IMR-90 (cell line): ENCODE measurements around the gene PSMD1. TPM values are rescaled to one million over a fixed set of nuclear protein-coding genes. Genes with fewer than 3 reads are reported as not detected.

ENCODE experiments used
- ATAC-seq: fragments of 200-7000 bp; cut with Tn5 transposase; 2 replicates; pipeline ENCODE4 v1.9.1; 2020; ENCODE audit warnings: low read depth, mild to moderate bottlenecking, moderate library complexity
- BruUV-seq: library from RNA; stranded (reverse); fragments of 400-500 nt; replicated peaks from 2 replicates; lab custom pipeline; 2021; lab: Mats Ljungman, UMichigan
- CTCF ChIA-PET: fragments of 300-600 bp; formaldehyde crosslinking; extraction: SDS; loops from one replicate; lab custom pipeline; 2021; ENCODE audit warnings: antibody characterized with exemption; lab: Yijun Ruan, JAX
- POLR2A ChIA-PET: fragments of 300-600 bp; sonication (Branson Sonifier 250); formaldehyde crosslinking; loops from one replicate; lab custom pipeline; 2022; ENCODE audit warnings: antibody characterized with exemption; ENCODE audit not compliant: unreplicated experiment; lab: Charles Lee
- DNase-seq: peaks from one replicate; pipeline ENCODE4 v3.0.0; 2013
- H2AFZ ChIP-seq: replicated peaks from 2 replicates; pipeline ENCODE3; 2013; ENCODE audit warnings: low read length, mild to moderate bottlenecking; ENCODE audit not compliant: poor library complexity
- H2AK5ac ChIP-seq: 2 replicates; pipeline ENCODE4 v1.6.1; 2013; ENCODE audit warnings: low read depth, low read length, inconsistent platforms
- H2AK9ac ChIP-seq: replicated peaks from 2 replicates; pipeline ENCODE3; 2013; ENCODE audit warnings: mild to moderate bottlenecking, low read depth, low read length, moderate library complexity; ENCODE audit not compliant: poor library complexity
- H2BK120ac ChIP-seq: 2 replicates; pipeline ENCODE4 v1.6.1; 2013; ENCODE audit warnings: low read depth, low read length, inconsistent platforms
- H2BK15ac ChIP-seq: 3 replicates; pipeline ENCODE4 v1.6.1; 2013; ENCODE audit warnings: low read depth, low read length, inconsistent platforms
- H2BK20ac ChIP-seq: 2 replicates; pipeline ENCODE4 v1.6.1; 2013; ENCODE audit warnings: low read depth, mild to moderate bottlenecking, inconsistent platforms, low read length, moderate library complexity
- H2BK5ac ChIP-seq: 2 replicates; pipeline ENCODE4 v1.6.1; 2013; ENCODE audit warnings: mild to moderate bottlenecking, low read depth, low read length, inconsistent platforms; ENCODE audit not compliant: poor library complexity, severe bottlenecking
- H3K14ac ChIP-seq: replicated peaks from 2 replicates; pipeline ENCODE4 v1.6.1; 2013; ENCODE audit warnings: low read depth, low read length, inconsistent platforms
- H3K18ac ChIP-seq: 2 replicates; pipeline ENCODE4 v1.6.1; 2013; ENCODE audit warnings: low read depth, low read length, control low read depth
- H3K23ac ChIP-seq: 2 replicates; pipeline ENCODE4 v1.6.1; 2013; ENCODE audit warnings: low read depth, low read length, inconsistent platforms
- H3K27ac ChIP-seq: 2 replicates; pipeline ENCODE4 v1.5.1; 2013; ENCODE audit warnings: mild to moderate bottlenecking, control low read depth, low read length; ENCODE audit not compliant: insufficient read depth
- H3K27me3 ChIP-seq: 2 replicates; pipeline ENCODE4 v1.6.1; 2013; ENCODE audit warnings: low read length; ENCODE audit not compliant: control insufficient read depth, insufficient read depth
- H3K36me3 ChIP-seq: 2 replicates; pipeline ENCODE4 v1.6.1; 2013; ENCODE audit warnings: low read length, mixed read lengths; ENCODE audit not compliant: control insufficient read depth, insufficient read depth
- H3K4ac ChIP-seq: 2 replicates; pipeline ENCODE4 v1.6.1; 2013; ENCODE audit warnings: low read depth, low read length, inconsistent platforms
- H3K4me1 ChIP-seq: 2 replicates; pipeline ENCODE4 v1.6.1; 2013; ENCODE audit warnings: low read length, mixed read lengths; ENCODE audit not compliant: control insufficient read depth, insufficient read depth
- H3K4me2 ChIP-seq: 2 replicates; pipeline ENCODE4 v1.6.1; 2013; ENCODE audit warnings: low read depth, mild to moderate bottlenecking, control low read depth, low read length, moderate library complexity
- H3K4me3 ChIP-seq: 2 replicates; pipeline ENCODE4 v1.5.1; 2013; ENCODE audit warnings: low read depth, mild to moderate bottlenecking, control low read depth, low read length, moderate library complexity; ENCODE audit not compliant: insufficient read depth
- H3K56ac ChIP-seq: 2 replicates; pipeline ENCODE4 v1.6.1; 2013; ENCODE audit warnings: low read length, inconsistent platforms; ENCODE audit not compliant: insufficient read depth; ENCODE audit errors: extremely low read depth
- H3K79me1 ChIP-seq, 2 experiments: 2 replicates each; pipeline ENCODE4 v1.6.1; 2013; ENCODE audit warnings: low read length in 2 of 2, inconsistent platforms in 1 of 2, low read depth in 1 of 2
- H3K9ac ChIP-seq: 2 replicates; pipeline ENCODE4 v1.6.1; 2013; ENCODE audit warnings: low read depth, low read length, control low read depth
- H3K9me1 ChIP-seq: 2 replicates; pipeline ENCODE4 v1.6.1; 2013; ENCODE audit warnings: low read length, inconsistent platforms; ENCODE audit not compliant: insufficient read depth
- H3K9me3 ChIP-seq: 2 replicates; pipeline ENCODE4 v1.6.1; 2013; ENCODE audit warnings: low read length; ENCODE audit not compliant: control insufficient read depth, insufficient read depth
- H4K20me1 ChIP-seq: 2 replicates; pipeline ENCODE4 v1.6.1; 2013; ENCODE audit warnings: low read length, inconsistent platforms; ENCODE audit not compliant: insufficient read depth
- H4K5ac ChIP-seq: 2 replicates; pipeline ENCODE4 v1.6.1; 2013; ENCODE audit warnings: mild to moderate bottlenecking, low read depth, low read length, control low read depth
- H4K8ac ChIP-seq, 2 experiments: 2 replicates each; pipeline ENCODE4 v1.6.1; 2013; ENCODE audit warnings: low read depth in 2 of 2, low read length in 2 of 2, control low read depth in 1 of 2, inconsistent platforms in 1 of 2
- H4K91ac ChIP-seq: 2 replicates; pipeline ENCODE4 v1.6.1; 2013; ENCODE audit warnings: low read depth, low read length, inconsistent platforms; ENCODE audit not compliant: insufficient read depth
- MAFK ChIP-seq: IDR thresholded peaks from 2 replicates; pipeline ENCODE4 v1.6.1; 2012; ENCODE audit warnings: low read depth, low read length, improper control_type of control experiment
- WGBS, 2 experiments: methylation state at CpG; one replicate each; pipeline versions ENCODE4 v1.1.5 to v1.1.7; 2013; ENCODE audit warnings: missing lambda C conversion rate in 2 of 2; ENCODE audit not compliant: insufficient read length in 1 of 2; ENCODE audit errors: extremely low coverage in 2 of 2; 5-methylcytosine and 5-hydroxymethylcytosine counted together
- dilution Hi-C: fragments of 300-500 bp; cut with HindIII; formaldehyde crosslinking; loops from one replicate; pipeline ENCODE4 v1.14.3; 2018; ENCODE audit warnings: low sequenced_read_pairs; ENCODE audit not compliant: unreplicated experiment
- in situ Hi-C: fragments of 300-500 bp; cut with MboI; formaldehyde crosslinking; loops from 3 replicates; pipeline ENCODE4 v1.14.3; 2019; ENCODE audit warnings: low sequenced_read_pairs, inconsistent platforms, mixed read lengths
- intact Hi-C: fragments of 100-400 bp; cut with micrococcal nuclease; formaldehyde crosslinking; loops from 2 replicates; pipeline ENCODE4 v1.10.0; 2022
- polyA plus RNA-seq, 3 experiments: library from polyadenylated mRNA; depleted of rRNA; stranded (reverse); fragments of >200 nt; gene quantifications; 2 replicates each; pipeline ENCODE4 v1.2.3, GENCODE V29; 2012; ENCODE audit warnings: low replicate concordance in 1 of 3
- total RNA-seq: library from RNA; depleted of rRNA; stranded (reverse); fragments of >200 nt; gene quantifications from 2 replicates; pipeline ENCODE4 v1.2.3, GENCODE V29; 2012
- TF ChIP-seq, protein P1 (sequence below): fragments of 150-350 bp; IDR thresholded peaks from 2 replicates; pipeline ENCODE4 v1.6.1; 2016; ENCODE audit warnings: low read depth, mild to moderate bottlenecking, low read length, moderate library complexity, borderline replicate concordance

The PSMD1 gene
- total and polyA plus RNA-seq, 2 of the 4 experiments (the other 2 are of a cell fraction): 89.8 to 181 TPM

GRCh38 chr2:231130336-231131056 lies 73.8 kb downstream of the PSMD1 start:
- no peak for DNase-seq
- H3K4me3 ChIP-seq: no peak overlapping the region
- H3K79me1 ChIP-seq: peaks cover 20 to 53% of the 10 kb centered on the region in 2 experiments; a peak in 3 of 4 replicates
- peak overlapping the region; percentile 97 for H2BK120ac ChIP-seq
- no peak overlapping the region for H2AFZ ChIP-seq
- in situ Hi-C loops: no loop called here
- H3K9ac ChIP-seq: no peak overlapping the region
- H3K4me1 ChIP-seq: peaks cover 23% of the 10 kb centered on the region
- peak overlapping the region; percentile 96 for H3K18ac ChIP-seq
- peak overlapping the region; percentile 85; the same call in 1 of the 2 replicates for H2AK5ac ChIP-seq
- WGBS, 2 experiments: 100% methylated on average over 1 of the region's 6 CpGs; no CpG with 5 or more reads in 1 of the 2 experiments
- peaks cover 4% of the 10 kb centered on the region for H3K9me1 ChIP-seq
- no peaks in the 10 kb centered on the region for H4K20me1 ChIP-seq
- peak overlapping the region; percentile 92 for H3K14ac ChIP-seq
- dilution Hi-C loops: no loop called here
- H3K27ac ChIP-seq: peak overlapping the region; percentile 95
- ChIA-PET CTCF (interaction anchor here (0.5 to 1.2 kb wide), 3 partner anchors 8 to 48 kb away, joined by 3 read pairs; no protein-coding TSS in a partner anchor), POLR2A (no interaction called here)
- ATAC-seq: no peak; the same call in 1 of the 2 replicates
- peak overlapping the region; percentile 93 for H2BK5ac ChIP-seq
- H3K4ac ChIP-seq: peak overlapping the region; percentile 98
- peak overlapping the region; percentile 89 for H4K5ac ChIP-seq
- H4K91ac ChIP-seq: peak overlapping the region; percentile 81
- peak overlapping the region; percentile 78; the same call in 1 of the 2 replicates for H3K4me2 ChIP-seq
- H2BK15ac ChIP-seq: peak overlapping the region; percentile 79; the same call in 2 of the 3 replicates
- H2BK20ac ChIP-seq: peak overlapping the region; percentile 97
- no peaks in the 10 kb centered on the region for H3K27me3 ChIP-seq
- H3K36me3 ChIP-seq: no peaks in the 10 kb centered on the region
- no peaks in the 10 kb centered on the region for H3K9me3 ChIP-seq
- peak; percentile 91 for TF ChIP-seq MAFK
- TF ChIP-seq, protein P1, sequence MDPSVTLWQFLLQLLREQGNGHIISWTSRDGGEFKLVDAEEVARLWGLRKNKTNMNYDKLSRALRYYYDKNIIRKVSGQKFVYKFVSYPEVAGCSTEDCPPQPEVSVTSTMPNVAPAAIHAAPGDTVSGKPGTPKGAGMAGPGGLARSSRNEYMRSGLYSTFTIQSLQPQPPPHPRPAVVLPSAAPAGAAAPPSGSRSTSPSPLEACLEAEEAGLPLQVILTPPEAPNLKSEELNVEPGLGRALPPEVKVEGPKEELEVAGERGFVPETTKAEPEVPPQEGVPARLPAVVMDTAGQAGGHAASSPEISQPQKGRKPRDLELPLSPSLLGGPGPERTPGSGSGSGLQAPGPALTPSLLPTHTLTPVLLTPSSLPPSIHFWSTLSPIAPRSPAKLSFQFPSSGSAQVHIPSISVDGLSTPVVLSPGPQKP: no peak
- H3K23ac ChIP-seq: peak overlapping the region; percentile 77; the same call in 1 of the 2 replicates
- BruUV-seq: no TSS peak
- H4K8ac ChIP-seq: peak overlapping the region; percentile 37 to 95; a peak in 3 of 4 replicates
- H3K56ac ChIP-seq: peak overlapping the region; percentile 70; the same call in 1 of the 2 replicates
- no peak overlapping the region for H2AK9ac ChIP-seq
- intact Hi-C loops: loop anchor here (2.0 kb wide), 1 partner anchor 38 kb away; no protein-coding TSS in a partner anchor
